ENCODE results near the gene ADGRB3. TPM values are rescaled to one million over a fixed set of nuclear protein-coding genes. Genes with fewer than 3 reads are reported as not detected.
A peak's percentile ranks its signal among the peaks of the same experiment; 100 is the strongest.
"Not testable (repeated sequence)": the region's sequence is repeated elsewhere in the genome, so short reads cannot be mapped to it uniquely, and the experiment has no call there.

The ADGRB3 gene
- total RNA-seq, 1 experiment from 2014 or later, result 0.09 TPM

DNA sequence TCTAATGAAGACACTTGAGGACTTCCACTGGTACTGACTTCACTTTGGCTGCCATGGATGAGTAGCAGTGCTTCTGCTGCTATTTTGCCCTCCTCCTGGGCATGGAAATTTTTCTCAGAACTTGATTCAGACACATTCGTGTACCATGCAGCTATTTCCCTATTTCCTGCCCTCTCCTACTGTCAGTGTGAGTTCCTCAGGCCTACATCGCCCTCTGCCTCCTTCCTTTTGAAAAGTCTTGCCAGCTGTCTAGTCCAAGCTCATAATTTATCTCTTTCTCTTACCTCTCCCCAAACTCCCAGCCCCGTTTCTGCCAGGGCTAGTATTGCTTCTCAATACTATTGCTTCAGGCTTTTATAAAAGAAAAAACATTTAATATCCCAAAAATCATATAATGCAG, 470.2 kb downstream of the ADGRB3 start:
- H3K36me3 Mint-ChIP-seq (ENCODE audit: insufficient read depth, unreplicated experiment), result no peaks in the 10 kb centered on the region
- H3K27ac Mint-ChIP-seq (ENCODE audit: unreplicated experiment), result no peak overlapping the region
- no peaks in the 10 kb centered on the region for H3K27me3 Mint-ChIP-seq (ENCODE audit: unreplicated experiment)
- peaks cover 10% of the 10 kb centered on the region for H3K4me1 Mint-ChIP-seq (ENCODE audit: low read depth, unreplicated experiment)
- CTCF ChIA-PET, result interaction anchor here (0.6 to 1.6 kb wide), 3 partner anchors 130 to 147 kb away, joined by 3 to 28 read pairs (median 5); no protein-coding TSS in a partner anchor
- BruUV-seq (replicated peaks), result no TSS peak
- peak; percentile 39 for DNase-seq
- TF ChIP-seq, protein P1, sequence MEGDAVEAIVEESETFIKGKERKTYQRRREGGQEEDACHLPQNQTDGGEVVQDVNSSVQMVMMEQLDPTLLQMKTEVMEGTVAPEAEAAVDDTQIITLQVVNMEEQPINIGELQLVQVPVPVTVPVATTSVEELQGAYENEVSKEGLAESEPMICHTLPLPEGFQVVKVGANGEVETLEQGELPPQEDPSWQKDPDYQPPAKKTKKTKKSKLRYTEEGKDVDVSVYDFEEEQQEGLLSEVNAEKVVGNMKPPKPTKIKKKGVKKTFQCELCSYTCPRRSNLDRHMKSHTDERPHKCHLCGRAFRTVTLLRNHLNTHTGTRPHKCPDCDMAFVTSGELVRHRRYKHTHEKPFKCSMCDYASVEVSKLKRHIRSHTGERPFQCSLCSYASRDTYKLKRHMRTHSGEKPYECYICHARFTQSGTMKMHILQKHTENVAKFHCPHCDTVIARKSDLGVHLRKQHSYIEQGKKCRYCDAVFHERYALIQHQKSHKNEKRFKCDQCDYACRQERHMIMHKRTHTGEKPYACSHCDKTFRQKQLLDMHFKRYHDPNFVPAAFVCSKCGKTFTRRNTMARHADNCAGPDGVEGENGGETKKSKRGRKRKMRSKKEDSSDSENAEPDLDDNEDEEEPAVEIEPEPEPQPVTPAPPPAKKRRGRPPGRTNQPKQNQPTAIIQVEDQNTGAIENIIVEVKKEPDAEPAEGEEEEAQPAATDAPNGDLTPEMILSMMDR (IDR thresholded peaks at IDR 0.05; ENCODE audit: unreplicated experiment), result no peak
- H3K4me3 Mint-ChIP-seq (ENCODE audit: low read depth, unreplicated experiment), result no peak overlapping the region
- intact Hi-C loops (cut with micrococcal nuclease; ENCODE audit: unreplicated experiment), result loop anchor here (1.0 kb wide), 2 partner anchors 130 to 228 kb away; no protein-coding TSS in a partner anchor
- H3K9me3 Mint-ChIP-seq (ENCODE audit: low read depth, unreplicated experiment), result no peaks in the 10 kb centered on the region

DNA sequence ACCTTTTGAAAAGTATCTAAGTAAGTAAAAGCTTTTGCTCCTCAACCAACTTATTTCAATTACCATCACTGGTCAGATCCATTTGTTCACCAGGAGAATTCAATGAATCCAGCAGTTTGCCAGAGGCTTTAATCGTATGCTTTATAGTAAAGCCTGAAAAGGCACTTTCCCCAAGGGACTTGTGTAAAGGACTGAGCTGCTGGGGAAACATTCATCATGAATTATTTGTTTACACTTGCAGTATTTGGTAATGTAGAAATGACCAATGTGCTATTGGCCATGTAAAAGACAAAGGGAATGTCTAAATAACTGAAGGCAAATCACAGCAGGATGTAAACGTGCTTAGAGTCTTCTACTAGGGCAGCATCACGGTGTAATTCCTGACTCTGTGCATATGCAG, 471.4 kb downstream of the ADGRB3 start:
- TF ChIP-seq, protein P1 (IDR thresholded peaks at IDR 0.05; ENCODE audit: unreplicated experiment), result no peak
- DNase-seq, result no peak
- H3K9me3 Mint-ChIP-seq (ENCODE audit: low read depth, unreplicated experiment), result no peaks in the 10 kb centered on the region
- H3K4me3 Mint-ChIP-seq (ENCODE audit: low read depth, unreplicated experiment), result no peak overlapping the region
- H3K36me3 Mint-ChIP-seq (ENCODE audit: insufficient read depth, unreplicated experiment), result no peaks in the 10 kb centered on the region
- peaks cover 10% of the 10 kb centered on the region for H3K4me1 Mint-ChIP-seq (ENCODE audit: low read depth, unreplicated experiment)
- intact Hi-C loops (cut with micrococcal nuclease; ENCODE audit: unreplicated experiment), result no loop called here
- BruUV-seq (replicated peaks), result no TSS peak
- CTCF ChIA-PET, result interaction anchor here (1.6 kb wide), 1 partner anchor 131 kb away, joined by 28 read pairs; no protein-coding TSS in a partner anchor
- H3K27me3 Mint-ChIP-seq (ENCODE audit: unreplicated experiment), result no peaks in the 10 kb centered on the region
- H3K27ac Mint-ChIP-seq (ENCODE audit: unreplicated experiment), result no peak overlapping the region

DNA sequence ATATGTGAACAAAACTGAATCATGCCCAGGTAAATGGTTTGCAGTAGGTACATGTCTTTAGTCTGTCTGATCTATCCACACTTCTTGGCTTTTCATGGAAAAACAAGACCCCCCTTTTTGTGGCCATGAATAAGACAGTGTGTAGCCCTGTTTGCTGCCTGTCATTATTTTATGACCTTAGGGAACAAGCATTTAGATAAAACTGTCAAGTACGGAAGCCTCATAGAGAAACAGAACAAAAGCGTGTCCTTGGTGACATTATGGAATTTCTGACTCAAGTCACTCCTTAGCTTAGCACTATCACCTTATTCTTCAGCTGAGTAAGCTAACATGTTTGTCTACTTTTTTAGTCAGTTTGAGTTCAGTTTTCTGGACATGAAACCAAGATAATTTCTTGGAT, 476.2 kb downstream of the ADGRB3 start:
- Mint-ChIP-seq H3K27ac (ENCODE audit: unreplicated experiment) (no peak overlapping the region), H3K4me3 (ENCODE audit: low read depth, unreplicated experiment) (no peak overlapping the region), H3K9me3 (ENCODE audit: low read depth, unreplicated experiment) (no peaks in the 10 kb centered on the region), H3K4me1 (ENCODE audit: low read depth, unreplicated experiment) (no peaks in the 10 kb centered on the region), H3K36me3 (ENCODE audit: insufficient read depth, unreplicated experiment) (no peaks in the 10 kb centered on the region), H3K27me3 (ENCODE audit: unreplicated experiment) (no peaks in the 10 kb centered on the region)
- DNase-seq, result no peak
- no TSS peak for BruUV-seq (replicated peaks)
- intact Hi-C loops (cut with micrococcal nuclease; ENCODE audit: unreplicated experiment), result no loop called here
- CTCF ChIA-PET, result no interaction called here
- TF ChIP-seq, protein P1 (IDR thresholded peaks at IDR 0.05; ENCODE audit: unreplicated experiment), result no peak

DNA sequence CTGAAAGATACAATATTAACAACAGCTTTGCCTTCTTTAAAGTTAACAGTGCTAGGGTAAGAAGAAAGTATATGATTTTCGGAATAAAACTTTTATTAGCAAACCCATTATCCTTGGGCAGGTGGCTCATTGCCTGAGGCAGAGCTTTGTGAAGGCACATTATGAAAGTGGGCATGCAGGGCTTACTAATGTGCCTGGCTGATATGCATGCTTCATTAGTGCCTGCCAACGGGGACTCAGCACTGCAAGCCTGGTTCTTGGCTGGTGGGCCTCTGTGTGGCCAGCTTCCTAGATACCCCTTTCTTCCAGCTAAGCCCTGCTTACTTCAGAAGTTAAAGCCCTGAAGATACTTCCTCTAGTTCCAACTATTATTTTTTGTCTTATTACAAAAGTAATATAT, 481.6 kb downstream of the ADGRB3 start:
- CTCF ChIA-PET, result no interaction called here
- H3K27ac Mint-ChIP-seq (ENCODE audit: unreplicated experiment), result no peak overlapping the region
- TF ChIP-seq, protein P1 (IDR thresholded peaks at IDR 0.05; ENCODE audit: unreplicated experiment), result no peak
- H3K36me3 Mint-ChIP-seq (ENCODE audit: insufficient read depth, unreplicated experiment), result no peaks in the 10 kb centered on the region
- no peaks in the 10 kb centered on the region for H3K27me3 Mint-ChIP-seq (ENCODE audit: unreplicated experiment)
- H3K4me1 Mint-ChIP-seq (ENCODE audit: low read depth, unreplicated experiment), result no peaks in the 10 kb centered on the region
- no peak overlapping the region for H3K4me3 Mint-ChIP-seq (ENCODE audit: low read depth, unreplicated experiment)
- H3K9me3 Mint-ChIP-seq (ENCODE audit: low read depth, unreplicated experiment), result peaks cover 3% of the 10 kb centered on the region
- intact Hi-C loops (cut with micrococcal nuclease; ENCODE audit: unreplicated experiment), result no loop called here
- no TSS peak for BruUV-seq (replicated peaks)
- no peak for DNase-seq

DNA sequence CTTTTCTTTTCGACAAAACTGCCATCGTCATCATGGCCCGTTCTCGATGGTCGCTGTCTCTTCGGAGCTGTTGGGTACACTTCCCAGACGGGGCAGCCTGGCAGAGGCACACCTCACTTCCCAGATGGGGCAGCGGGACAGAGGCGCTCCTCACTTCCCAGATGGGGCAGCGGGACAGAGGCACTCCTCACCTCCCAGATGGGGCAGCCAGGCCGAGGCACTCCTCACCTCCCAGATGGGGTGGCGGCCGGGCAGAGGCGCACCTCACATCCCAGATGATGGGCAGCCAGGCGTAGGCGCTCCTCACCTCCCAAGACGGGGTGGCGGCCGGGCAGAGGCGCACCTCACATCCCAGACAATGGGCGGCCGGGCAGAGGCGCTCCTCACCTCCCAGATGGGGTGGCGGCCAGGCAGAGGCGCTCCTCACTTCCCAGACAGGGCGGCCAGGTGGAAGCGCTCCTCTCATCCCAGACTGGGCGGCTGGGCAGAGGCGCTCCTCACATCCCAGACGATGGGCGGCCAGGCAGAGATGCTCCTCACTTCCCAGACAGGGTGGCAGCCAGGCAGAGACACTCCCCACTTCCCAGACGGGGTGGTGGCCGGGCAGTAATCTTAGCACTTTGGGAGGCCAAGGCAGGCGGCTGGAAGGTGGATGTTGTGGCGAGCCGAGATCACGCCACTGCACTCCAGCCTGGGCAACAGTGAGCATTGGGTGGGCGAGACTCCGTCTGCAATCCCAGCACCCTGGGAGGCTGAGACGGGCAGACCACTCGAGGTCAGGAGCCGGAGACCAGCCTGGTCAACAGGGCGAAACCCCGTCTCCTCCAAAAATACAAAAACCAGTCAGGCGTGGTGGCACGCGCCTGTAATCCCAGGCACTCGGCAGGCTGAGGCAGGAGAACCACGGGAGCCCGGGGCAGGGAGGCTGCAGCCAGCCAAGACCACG, 486.7 kb downstream of the ADGRB3 start:
- H3K4me1 Mint-ChIP-seq (ENCODE audit: low read depth, unreplicated experiment), result not testable (repeated sequence)

More for the DNA sequence above, 486.7 kb downstream of the ADGRB3 start:
- H3K27ac Mint-ChIP-seq (ENCODE audit: unreplicated experiment); intact Hi-C loops (cut with micrococcal nuclease; ENCODE audit: unreplicated experiment); H3K27me3 Mint-ChIP-seq (ENCODE audit: unreplicated experiment); H3K4me3 Mint-ChIP-seq (ENCODE audit: low read depth, unreplicated experiment); DNase-seq; CTCF ChIA-PET; BruUV-seq (replicated peaks); H3K9me3 Mint-ChIP-seq (ENCODE audit: low read depth, unreplicated experiment); H3K36me3 Mint-ChIP-seq (ENCODE audit: insufficient read depth, unreplicated experiment): not testable (repeated sequence)

Data from Calu3 (cell line).